ENCODE measurements around the gene C3orf22.

Gene C3orf22

GRCh38 chr3:126577261-126577660 is 18.5 kb upstream of the C3orf22 start:
- Histone ChIP-seq H3K4me1 (ENCODE audit: insufficient read depth, low read length) (no peaks in the 10 kb centered on the region), H3K36me3 (ENCODE audit: insufficient read depth, low read length) (no peaks in the 10 kb centered on the region), H3K9me3 (ENCODE audit: insufficient read depth, low read depth, low read length) (no peaks in the 10 kb centered on the region), H3K27ac (ENCODE audit: low read depth, low read length) (no peak overlapping the region), H3K9ac (ENCODE audit: low read depth, low read length) (no peak overlapping the region), H3K27me3 (ENCODE audit: insufficient read depth, low read length) (no peaks in the 10 kb centered on the region), H3K4me3 (ENCODE audit: low read length) (no peak overlapping the region)
- 87% methylated on average over 2 of the region's 2 CpGs for WGBS

GRCh38 chr3:126573492-126574117 is 14.9 kb upstream of the C3orf22 start:
- Histone ChIP-seq H3K4me1 (ENCODE audit: insufficient read depth, low read length) (no peaks in the 10 kb centered on the region), H3K9ac (ENCODE audit: low read depth, low read length) (no peak overlapping the region), H3K27me3 (ENCODE audit: insufficient read depth, low read length) (no peaks in the 10 kb centered on the region), H3K9me3 (ENCODE audit: insufficient read depth, low read depth, low read length) (no peaks in the 10 kb centered on the region), H3K36me3 (ENCODE audit: insufficient read depth, low read length) (no peaks in the 10 kb centered on the region), H3K4me3 (ENCODE audit: low read length) (no peak overlapping the region), H3K27ac (ENCODE audit: low read depth, low read length) (no peak overlapping the region)
- WGBS, result 93% methylated on average over 15 of the region's 15 CpGs

GRCh38 chr3:126571078-126571477 is 12.3 kb upstream of the C3orf22 start:
- no peak overlapping the region for H3K4me3 ChIP-seq (ENCODE audit: low read length)
- WGBS, result 93% methylated on average over 7 of the region's 7 CpGs
- no peak overlapping the region for H3K9ac ChIP-seq (ENCODE audit: low read depth, low read length)
- H3K36me3 ChIP-seq (ENCODE audit: insufficient read depth, low read length), result no peaks in the 10 kb centered on the region
- no peaks in the 10 kb centered on the region for H3K9me3 ChIP-seq (ENCODE audit: insufficient read depth, low read depth, low read length)
- no peaks in the 10 kb centered on the region for H3K27me3 ChIP-seq (ENCODE audit: insufficient read depth, low read length)
- no peaks in the 10 kb centered on the region for H3K4me1 ChIP-seq (ENCODE audit: insufficient read depth, low read length)
- no peak overlapping the region for H3K27ac ChIP-seq (ENCODE audit: low read depth, low read length)

- H3K4me3 ChIP-seq (ENCODE audit: low read length), result no peak overlapping the region
- 92% methylated on average over 6 of the region's 6 CpGs for WGBS
- no peaks in the 10 kb centered on the region for H3K36me3 ChIP-seq (ENCODE audit: insufficient read depth, low read length)
- no peaks in the 10 kb centered on the region for H3K9me3 ChIP-seq (ENCODE audit: insufficient read depth, low read depth, low read length)
- no peak overlapping the region for H3K27ac ChIP-seq (ENCODE audit: low read depth, low read length)
- no peak overlapping the region for H3K9ac ChIP-seq (ENCODE audit: low read depth, low read length)
- no peaks in the 10 kb centered on the region for H3K27me3 ChIP-seq (ENCODE audit: insufficient read depth, low read length)
- no peaks in the 10 kb centered on the region for H3K4me1 ChIP-seq (ENCODE audit: insufficient read depth, low read length)
Measured at GRCh38 chr3:126570103-126570541, 11.4 kb upstream of the C3orf22 start.

- Histone ChIP-seq H3K36me3 (ENCODE audit: insufficient read depth, low read length) (no peaks in the 10 kb centered on the region), H3K27me3 (ENCODE audit: insufficient read depth, low read length) (no peaks in the 10 kb centered on the region), H3K27ac (ENCODE audit: low read depth, low read length) (no peak overlapping the region), H3K4me3 (ENCODE audit: low read length) (no peak overlapping the region), H3K4me1 (ENCODE audit: insufficient read depth, low read length) (no peaks in the 10 kb centered on the region), H3K9me3 (ENCODE audit: insufficient read depth, low read depth, low read length) (no peaks in the 10 kb centered on the region), H3K9ac (ENCODE audit: low read depth, low read length) (no peak overlapping the region)
- 89% methylated on average over 9 of the region's 9 CpGs for WGBS
Measured at GRCh38 chr3:126569390-126569975, 10.8 kb upstream of the C3orf22 start.

- Histone ChIP-seq H3K9me3 (ENCODE audit: insufficient read depth, low read depth, low read length) (no peaks in the 10 kb centered on the region), H3K27ac (ENCODE audit: low read depth, low read length) (no peak overlapping the region), H3K9ac (ENCODE audit: low read depth, low read length) (no peak overlapping the region), H3K4me1 (ENCODE audit: insufficient read depth, low read length) (no peaks in the 10 kb centered on the region), H3K36me3 (ENCODE audit: insufficient read depth, low read length) (no peaks in the 10 kb centered on the region), H3K27me3 (ENCODE audit: insufficient read depth, low read length) (no peaks in the 10 kb centered on the region), H3K4me3 (ENCODE audit: low read length) (no peak overlapping the region)
- 78% methylated on average over 3 of the region's 3 CpGs for WGBS
Measured at GRCh38 chr3:126568776-126569342, 10.1 kb upstream of the C3orf22 start.

- H3K36me3 ChIP-seq (ENCODE audit: insufficient read depth, low read length), result no peaks in the 10 kb centered on the region
- H3K9me3 ChIP-seq (ENCODE audit: insufficient read depth, low read depth, low read length), result no peaks in the 10 kb centered on the region
- H3K27ac ChIP-seq (ENCODE audit: low read depth, low read length), result no peak overlapping the region
- no peak overlapping the region for H3K4me3 ChIP-seq (ENCODE audit: low read length)
- no peaks in the 10 kb centered on the region for H3K27me3 ChIP-seq (ENCODE audit: insufficient read depth, low read length)
- no peaks in the 10 kb centered on the region for H3K4me1 ChIP-seq (ENCODE audit: insufficient read depth, low read length)
- H3K9ac ChIP-seq (ENCODE audit: low read depth, low read length), result no peak overlapping the region
- WGBS, result 76% methylated on average over 10 of the region's 10 CpGs
Measured at GRCh38 chr3:126567696-126568438, 9.1 kb upstream of the C3orf22 start.

GRCh38 chr3:126562737-126563276 is 4.1 kb upstream of the C3orf22 start:
- no peaks in the 10 kb centered on the region for H3K4me1 ChIP-seq (ENCODE audit: insufficient read depth, low read length)
- no peaks in the 10 kb centered on the region for H3K27me3 ChIP-seq (ENCODE audit: insufficient read depth, low read length)
- H3K36me3 ChIP-seq (ENCODE audit: insufficient read depth, low read length), result no peaks in the 10 kb centered on the region
- WGBS, result 90% methylated on average over 1 of the region's 2 CpGs
- H3K27ac ChIP-seq (ENCODE audit: low read depth, low read length), result no peak overlapping the region
- no peaks in the 10 kb centered on the region for H3K9me3 ChIP-seq (ENCODE audit: insufficient read depth, low read depth, low read length)
- no peak overlapping the region for H3K9ac ChIP-seq (ENCODE audit: low read depth, low read length)
- H3K4me3 ChIP-seq (ENCODE audit: low read length), result no peak overlapping the region

- Histone ChIP-seq H3K27me3 (ENCODE audit: insufficient read depth, low read length) (no peaks in the 10 kb centered on the region), H3K9ac (ENCODE audit: low read depth, low read length) (no peak overlapping the region), H3K4me1 (ENCODE audit: insufficient read depth, low read length) (no peaks in the 10 kb centered on the region), H3K27ac (ENCODE audit: low read depth, low read length) (no peak overlapping the region), H3K36me3 (ENCODE audit: insufficient read depth, low read length) (no peaks in the 10 kb centered on the region), H3K4me3 (ENCODE audit: low read length) (no peak overlapping the region), H3K9me3 (ENCODE audit: insufficient read depth, low read depth, low read length) (no peaks in the 10 kb centered on the region)
- 75% methylated on average over 6 of the region's 6 CpGs for WGBS
Measured at GRCh38 chr3:126557761-126558160, 971 bp downstream of the C3orf22 start.

GRCh38 chr3:126557415-126557745 is 1.4 kb downstream of the C3orf22 start:
- H3K27me3 ChIP-seq (ENCODE audit: insufficient read depth, low read length), result no peaks in the 10 kb centered on the region
- no peak overlapping the region for H3K27ac ChIP-seq (ENCODE audit: low read depth, low read length)
- WGBS, result 97% methylated on average over 11 of the region's 11 CpGs
- H3K36me3 ChIP-seq (ENCODE audit: insufficient read depth, low read length), result no peaks in the 10 kb centered on the region
- no peak overlapping the region for H3K4me3 ChIP-seq (ENCODE audit: low read length)
- H3K4me1 ChIP-seq (ENCODE audit: insufficient read depth, low read length), result no peaks in the 10 kb centered on the region
- H3K9me3 ChIP-seq (ENCODE audit: insufficient read depth, low read depth, low read length), result no peaks in the 10 kb centered on the region
- H3K9ac ChIP-seq (ENCODE audit: low read depth, low read length), result no peak overlapping the region

Measured in HUES64 (cell line).